ENCODE results near the gene MRPS16.
A peak's percentile ranks its signal among the peaks of the same experiment; 100 is the strongest.
"Not testable (repeated sequence)": the region's sequence is repeated elsewhere in the genome, so short reads cannot be mapped to it uniquely, and the experiment has no call there.

The MRPS16 gene

GRCh38 chr10:73252445-73253224 lies at the start of gene MRPS16:
Gene MRPS16, minus strand, starts transcription at chr10:73252644. Its CDS starts 162 bp downstream, at chr10:73252482.
- FAIRE-seq = peak; percentile 97

GRCh38 chr10:73296946-73297345 lies 44.5 kb upstream of the MRPS16 start:
- FAIRE-seq = no peak

- FAIRE-seq = no peak
Observed at GRCh38 chr10:73293461-73293860, 41.0 kb upstream of the MRPS16 start.

- no peak for FAIRE-seq
Observed at GRCh38 chr10:73289958-73290357, 37.5 kb upstream of the MRPS16 start.

GRCh38 chr10:73287441-73287840 lies 35.0 kb upstream of the MRPS16 start:
- no peak for FAIRE-seq

DNA sequence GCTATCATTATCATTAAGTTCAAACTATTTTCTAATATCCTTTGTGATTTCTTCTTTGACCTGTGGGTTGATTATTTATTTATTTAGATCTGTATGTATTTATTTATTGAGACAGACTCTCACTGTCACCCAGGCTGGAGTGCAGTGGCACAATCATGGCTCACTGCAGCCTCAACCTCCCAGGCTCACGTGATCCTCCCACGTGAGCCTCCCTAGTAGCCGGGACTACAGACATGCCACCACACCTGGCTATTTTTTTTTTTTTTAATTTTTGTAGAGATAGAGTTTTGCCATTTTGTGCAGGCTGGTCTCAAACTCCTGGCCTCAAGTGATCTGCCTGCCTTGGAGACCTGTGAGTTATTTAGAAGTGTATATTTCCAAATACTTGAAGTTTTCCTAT lies 28.7 kb upstream of the MRPS16 start:
- FAIRE-seq = no peak

DNA sequence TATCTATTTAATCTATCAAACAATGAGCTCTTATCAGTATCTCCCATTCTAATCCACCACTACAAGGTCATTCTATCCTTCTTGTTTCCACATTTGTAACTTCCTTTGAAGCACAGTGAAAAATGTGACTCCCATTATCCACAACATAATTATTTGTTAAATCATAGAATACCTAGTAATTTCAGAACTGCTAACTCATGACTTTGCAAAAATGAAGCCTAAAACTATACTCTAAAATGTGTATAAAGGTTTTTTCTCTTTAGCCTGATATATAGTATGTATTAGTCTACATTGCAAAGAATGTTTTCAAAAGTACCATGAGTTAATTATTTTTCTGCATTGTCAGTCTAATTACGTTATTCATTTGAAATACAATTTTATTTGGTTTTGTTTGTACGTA lies 12.0 kb upstream of the MRPS16 start:
- FAIRE-seq = peak; percentile 15

DNA sequence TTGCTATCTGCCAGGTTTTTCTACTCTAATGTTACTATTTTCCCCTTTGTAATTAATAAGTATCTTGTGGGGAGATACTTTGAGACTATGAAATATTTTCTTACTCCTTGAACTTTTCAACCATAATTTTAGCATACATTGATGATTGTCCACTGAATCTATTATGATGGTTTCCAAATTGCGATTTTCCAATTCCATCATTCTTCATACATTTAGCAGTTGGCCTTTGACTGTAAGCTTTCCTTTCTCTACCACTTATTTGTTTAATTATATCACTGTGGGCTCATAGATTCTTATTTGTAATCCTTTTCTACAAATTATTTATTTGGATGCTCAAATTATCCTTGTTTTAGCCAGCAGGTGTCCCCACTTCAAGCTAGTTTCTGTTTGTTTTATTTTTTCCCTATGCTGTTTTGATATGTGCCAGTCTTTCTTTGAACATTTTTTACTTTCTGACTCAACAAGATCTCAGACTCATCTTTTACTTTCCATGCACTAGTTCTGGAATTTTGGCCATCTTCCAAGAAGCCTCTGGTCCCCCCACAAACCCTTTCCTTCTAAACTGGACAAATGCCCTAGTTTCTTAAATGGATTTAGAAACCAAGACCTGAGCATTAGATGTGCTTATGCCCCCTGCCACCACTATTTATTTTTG lies 11.4 kb upstream of the MRPS16 start:
- peak; percentile 94 for FAIRE-seq

- FAIRE-seq = no peak
Observed at GRCh38 chr10:73262880-73263555, 10.6 kb upstream of the MRPS16 start.

DNA sequence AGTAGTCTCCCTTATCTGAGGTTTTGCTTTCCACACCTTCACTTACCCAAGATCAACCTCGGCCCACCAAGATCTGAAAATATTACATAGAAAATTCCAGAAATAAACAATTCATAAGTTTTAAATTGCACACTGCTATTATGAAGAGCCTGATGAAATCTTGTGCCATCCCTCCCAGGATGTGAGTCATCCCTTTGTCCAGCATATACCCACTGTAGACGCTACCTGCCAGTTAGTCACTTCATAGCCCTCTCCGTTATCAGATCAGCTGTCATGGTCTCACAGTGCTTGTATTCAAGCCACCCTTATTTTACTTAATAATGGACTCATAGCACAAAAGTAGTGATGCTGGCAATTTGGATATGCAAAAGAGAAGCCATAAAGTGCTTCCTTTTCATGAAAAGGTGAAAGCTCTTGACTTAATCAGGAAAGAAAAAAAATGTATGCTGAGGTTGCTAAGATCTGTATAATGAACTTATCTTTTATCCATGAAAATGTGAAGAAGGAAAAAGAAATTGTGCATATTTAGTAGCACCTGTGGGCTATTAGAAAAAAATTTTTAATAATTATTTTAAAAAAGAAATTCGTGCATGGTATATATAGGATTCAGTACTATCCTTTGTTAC lies 9.8 kb upstream of the MRPS16 start:
- FAIRE-seq = no peak

- FAIRE-seq = no peak
Observed at GRCh38 chr10:73261362-73261995, 9.0 kb upstream of the MRPS16 start.

GRCh38 chr10:73258612-73259011 lies 6.2 kb upstream of the MRPS16 start:
- FAIRE-seq = not testable (repeated sequence)

DNA sequence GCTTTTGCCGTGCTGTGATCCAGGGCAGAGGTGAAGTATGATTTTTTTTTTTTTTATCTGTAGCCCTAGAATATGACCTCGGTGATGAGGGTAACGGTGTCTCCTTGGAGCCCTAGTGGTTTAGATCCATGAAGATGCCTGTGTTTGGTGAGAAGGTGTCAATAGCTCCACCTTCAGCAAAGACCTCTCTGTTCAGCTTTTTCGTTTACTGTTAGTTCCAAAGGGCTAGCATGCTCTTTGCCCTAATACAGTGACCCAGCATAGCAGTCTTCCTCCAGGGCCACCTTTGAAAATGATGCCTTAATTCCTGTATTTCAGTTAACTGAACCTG lies 746 bp upstream of the MRPS16 start:
- no peak for FAIRE-seq

GRCh38 chr10:73251683-73252444 lies 580 bp downstream of the MRPS16 start:
- no peak for FAIRE-seq

- FAIRE-seq = no peak
Observed at GRCh38 chr10:73248259-73248724, 4.2 kb downstream of the MRPS16 start.

DNA sequence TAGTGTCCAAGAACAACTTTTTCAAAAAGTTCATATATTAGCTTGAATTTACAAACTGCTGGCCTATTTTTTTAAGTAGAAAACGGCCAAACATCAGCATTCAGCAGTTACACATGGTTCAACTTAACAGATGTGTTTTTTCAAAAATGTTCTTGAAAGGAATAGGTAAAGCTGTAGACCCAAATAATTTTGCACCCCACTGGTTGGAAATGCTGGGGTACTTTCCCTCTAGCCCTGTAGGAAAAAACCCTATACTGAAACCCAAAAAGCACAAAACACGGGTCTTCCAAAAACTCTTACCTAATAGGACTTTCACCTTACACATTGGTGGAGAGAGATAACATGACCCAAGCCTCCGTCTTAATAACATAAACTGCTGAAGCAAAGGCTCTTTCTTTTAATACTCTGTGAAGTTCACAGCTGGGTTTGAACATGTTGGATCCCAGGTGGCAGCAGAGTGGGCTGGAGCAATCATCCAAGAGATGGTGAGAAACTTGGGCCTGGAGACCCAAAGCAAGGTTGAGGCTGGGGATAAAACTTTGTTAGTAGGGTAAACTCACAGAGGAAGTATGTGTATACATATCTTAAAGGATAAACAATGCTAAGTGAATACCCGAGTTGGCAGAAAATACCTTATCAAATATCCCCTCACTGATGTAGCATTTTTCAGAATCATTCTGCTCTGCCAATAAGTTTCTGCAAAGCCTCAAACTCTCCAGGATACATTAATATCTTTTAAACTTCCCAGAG lies 4.8 kb downstream of the MRPS16 start:
- no peak for FAIRE-seq

GRCh38 chr10:73246646-73247508 lies 5.6 kb downstream of the MRPS16 start, which contains the start of gene DNAJC9:
Gene DNAJC9, minus strand, starts transcription at chr10:73247255. Its CDS starts 66 bp downstream, at chr10:73247189.
- peak; percentile 92 for FAIRE-seq

DNA sequence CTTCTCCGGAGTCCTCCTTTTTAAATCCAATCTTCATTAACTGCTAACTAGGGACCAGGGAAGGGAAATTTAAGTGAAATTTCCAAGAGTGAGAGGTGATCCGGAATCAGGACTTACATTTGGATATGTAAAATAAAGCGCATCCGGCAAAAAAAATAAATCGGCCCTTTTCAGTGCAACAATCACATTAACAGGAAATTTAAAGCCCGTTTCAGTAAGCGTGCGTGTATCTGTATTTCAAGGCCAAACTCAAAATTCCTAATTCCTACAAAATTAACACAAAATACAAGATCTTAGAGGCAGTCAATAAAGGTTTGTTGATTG lies 6.2 kb downstream of the MRPS16 start:
- no peak for FAIRE-seq

DNA sequence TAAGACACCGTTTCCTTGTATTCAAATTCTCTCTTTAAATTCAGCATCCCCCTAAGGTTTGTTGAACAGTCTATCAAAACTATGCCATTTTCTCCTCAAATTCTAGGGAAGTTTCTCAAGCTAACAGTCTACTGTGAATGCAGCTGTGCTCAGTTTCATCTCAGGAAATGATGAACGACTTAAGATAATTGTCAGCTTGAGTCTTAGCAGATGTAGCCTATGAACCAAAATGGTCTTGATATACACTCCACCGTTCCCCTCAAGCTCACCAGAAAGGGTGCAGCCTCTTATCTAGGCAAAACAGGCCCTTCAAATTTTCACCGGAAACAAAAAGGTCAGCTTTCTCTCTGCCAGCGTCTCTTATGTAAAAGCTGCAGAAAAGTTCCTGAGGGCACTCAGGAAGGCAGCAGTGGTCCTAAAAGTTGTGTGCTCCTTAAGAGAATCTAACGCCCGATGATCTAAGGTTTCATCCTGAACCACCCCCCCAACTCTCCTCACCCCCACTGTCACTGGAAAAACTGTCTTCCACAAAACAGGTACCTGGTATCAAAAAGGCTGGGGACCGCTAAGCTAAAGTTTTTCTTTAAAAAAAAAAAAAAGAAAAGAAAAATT lies 7.5 kb downstream of the MRPS16 start:
- no peak for FAIRE-seq

- FAIRE-seq = no peak
Observed at GRCh38 chr10:73239908-73240307, 12.5 kb downstream of the MRPS16 start.
